ENCODE data around the gene AGR2.

AGR2 gene

GRCh38 chr7:16742547-16742946 is 62.3 kb downstream of the AGR2 start:
- DNase-seq (ENCODE audit: low read depth) = no peak
- TF ChIP-seq MYC (IDR thresholded peaks at IDR 0.05; ENCODE audit: low read depth, low read length) = no peak
- no peak for TF ChIP-seq MAX (IDR thresholded peaks at IDR 0.05; ENCODE audit: low read depth, low read length)
- no peak for TF ChIP-seq POLR2A (IDR thresholded peaks at IDR 0.05; ENCODE audit: extremely low read depth, insufficient read length)
- no peak for TF ChIP-seq CTCF (IDR thresholded peaks at IDR 0.05; ENCODE audit: low read depth, low read length)
- no peak overlapping the region for H3K4me3 ChIP-seq (ENCODE audit: low read depth, low read length)

Measured in NB4 (cell line).